ENCODE data around the gene CPTP. TPM values are rescaled to one million over a fixed set of nuclear protein-coding genes. Genes with fewer than 3 reads are reported as not detected.

CPTP gene
- total RNA-seq, 2 donors from 2014 or later: 14.3 to 15.7 TPM

GRCh38 chr1:1296070-1297061 is 28.2 kb upstream of the CPTP start:
- ATAC-seq (no peak), DNase-seq (no peak)
- no peaks in the 10 kb centered on the region for H3K27me3 Mint-ChIP-seq
- no peaks in the 10 kb centered on the region for H3K36me3 Mint-ChIP-seq (ENCODE audit: low read depth)
- no peaks in the 10 kb centered on the region for H3K9me3 ChIP-seq (ENCODE audit: control insufficient read depth, low read length, poor library complexity, severe bottlenecking)
- H3K4me3 Mint-ChIP-seq: no peak overlapping the region
- no peaks in the 10 kb centered on the region for H3K4me1 Mint-ChIP-seq
- H3K27ac Mint-ChIP-seq: no peak overlapping the region

GRCh38 chr1:1297802-1298424 is 26.7 kb upstream of the CPTP start:
- Mint-ChIP-seq H3K4me3 (no peak overlapping the region), H3K27me3 (no peaks in the 10 kb centered on the region), H3K27ac (no peak overlapping the region), H3K4me1 (no peaks in the 10 kb centered on the region), H3K36me3 (ENCODE audit: low read depth) (no peaks in the 10 kb centered on the region)
- no peaks in the 10 kb centered on the region for H3K9me3 ChIP-seq (ENCODE audit: control insufficient read depth, low read length, poor library complexity, severe bottlenecking)
- DNase-seq (no peak), ATAC-seq (no peak)

GRCh38 chr1:1298861-1299685 is 25.5 kb upstream of the CPTP start:
- H3K4me3 Mint-ChIP-seq: no peak overlapping the region
- DNase-seq (no peak), ATAC-seq (no peak)
- no peaks in the 10 kb centered on the region for H3K27me3 Mint-ChIP-seq
- no peaks in the 10 kb centered on the region for H3K36me3 Mint-ChIP-seq (ENCODE audit: low read depth)
- H3K9me3 ChIP-seq (ENCODE audit: control insufficient read depth, low read length, poor library complexity, severe bottlenecking): no peaks in the 10 kb centered on the region
- no peaks in the 10 kb centered on the region for H3K4me1 Mint-ChIP-seq
- no peak overlapping the region for H3K27ac Mint-ChIP-seq

GRCh38 chr1:1299686-1300351 is 24.8 kb upstream of the CPTP start:
- Mint-ChIP-seq H3K36me3 (ENCODE audit: low read depth) (no peaks in the 10 kb centered on the region), H3K27me3 (no peaks in the 10 kb centered on the region), H3K4me3 (no peak overlapping the region), H3K4me1 (no peaks in the 10 kb centered on the region), H3K27ac (no peak overlapping the region)
- H3K9me3 ChIP-seq (ENCODE audit: control insufficient read depth, low read length, poor library complexity, severe bottlenecking): no peaks in the 10 kb centered on the region
- DNase-seq (no peak), ATAC-seq (peak; percentile 76)

- Mint-ChIP-seq H3K27me3 (no peaks in the 10 kb centered on the region), H3K27ac (no peak overlapping the region), H3K36me3 (ENCODE audit: low read depth) (no peaks in the 10 kb centered on the region), H3K4me3 (no peak overlapping the region), H3K4me1 (no peaks in the 10 kb centered on the region)
- no peaks in the 10 kb centered on the region for H3K9me3 ChIP-seq (ENCODE audit: control insufficient read depth, low read length, poor library complexity, severe bottlenecking)
- ATAC-seq (no peak), DNase-seq (no peak)
Measured at GRCh38 chr1:1300352-1300739, 24.3 kb upstream of the CPTP start.

- no peak overlapping the region for H3K27ac Mint-ChIP-seq
- no peak for DNase-seq
Measured at GRCh38 chr1:1302006-1302430, 22.6 kb upstream of the CPTP start.

GRCh38 chr1:1302951-1303509 is 21.6 kb upstream of the CPTP start:
- no peaks in the 10 kb centered on the region for H3K27me3 Mint-ChIP-seq
- H3K4me3 Mint-ChIP-seq: no peak overlapping the region
- ATAC-seq (no peak), DNase-seq (no peak)
- no peaks in the 10 kb centered on the region for H3K9me3 ChIP-seq (ENCODE audit: control insufficient read depth, low read length, poor library complexity, severe bottlenecking)
- no peak overlapping the region for H3K27ac Mint-ChIP-seq
- peaks cover 13% of the 10 kb centered on the region for H3K4me1 Mint-ChIP-seq
- H3K36me3 Mint-ChIP-seq (ENCODE audit: low read depth): no peaks in the 10 kb centered on the region

More at GRCh38 chr1:1302006-1302430, 22.6 kb upstream of the CPTP start:
- no peaks in the 10 kb centered on the region for H3K36me3 Mint-ChIP-seq (ENCODE audit: low read depth)
- no peaks in the 10 kb centered on the region for H3K27me3 Mint-ChIP-seq
- no peak overlapping the region for H3K4me3 Mint-ChIP-seq
- no peaks in the 10 kb centered on the region for H3K9me3 ChIP-seq (ENCODE audit: control insufficient read depth, low read length, poor library complexity, severe bottlenecking)
- H3K4me1 Mint-ChIP-seq: peaks cover 11% of the 10 kb centered on the region
- no peak for ATAC-seq

- Mint-ChIP-seq H3K4me3 (no peak overlapping the region), H3K27ac (no peak overlapping the region), H3K27me3 (no peaks in the 10 kb centered on the region), H3K4me1 (peaks cover 13% of the 10 kb centered on the region), H3K36me3 (ENCODE audit: low read depth) (no peaks in the 10 kb centered on the region)
- H3K9me3 ChIP-seq (ENCODE audit: control insufficient read depth, low read length, poor library complexity, severe bottlenecking): no peaks in the 10 kb centered on the region
- DNase-seq (no peak), ATAC-seq (no peak)
Measured at GRCh38 chr1:1303736-1304135, 20.9 kb upstream of the CPTP start.

GRCh38 chr1:1304331-1305299 is 20.0 kb upstream of the CPTP start:
- no peaks in the 10 kb centered on the region for H3K9me3 ChIP-seq (ENCODE audit: control insufficient read depth, low read length, poor library complexity, severe bottlenecking)
- Mint-ChIP-seq H3K4me1 (peaks cover 17% of the 10 kb centered on the region), H3K27ac (no peak overlapping the region), H3K36me3 (ENCODE audit: low read depth) (no peaks in the 10 kb centered on the region), H3K4me3 (peak overlapping the region; percentile 90), H3K27me3 (no peaks in the 10 kb centered on the region)
- ATAC-seq: no peak
- DNase-seq: no peak

- peak overlapping the region; percentile 90 for H3K4me3 Mint-ChIP-seq
- ATAC-seq (peak; percentile 25), DNase-seq (peak; percentile 38 to 58 (median 48))
- no peaks in the 10 kb centered on the region for H3K9me3 ChIP-seq (ENCODE audit: control insufficient read depth, low read length, poor library complexity, severe bottlenecking)
- H3K36me3 Mint-ChIP-seq (ENCODE audit: low read depth): no peaks in the 10 kb centered on the region
- H3K4me1 Mint-ChIP-seq: peaks cover 17% of the 10 kb centered on the region
- no peaks in the 10 kb centered on the region for H3K27me3 Mint-ChIP-seq
- no peak overlapping the region for H3K27ac Mint-ChIP-seq
Measured at GRCh38 chr1:1305300-1306069, 19.1 kb upstream of the CPTP start.

- no peaks in the 10 kb centered on the region for H3K27me3 Mint-ChIP-seq
- H3K4me1 Mint-ChIP-seq: peaks cover 17% of the 10 kb centered on the region
- H3K36me3 Mint-ChIP-seq (ENCODE audit: low read depth): no peaks in the 10 kb centered on the region
- no peak for DNase-seq
- peak overlapping the region; percentile 90 for H3K4me3 Mint-ChIP-seq
- peak overlapping the region; percentile 16 for H3K27ac Mint-ChIP-seq
- no peaks in the 10 kb centered on the region for H3K9me3 ChIP-seq (ENCODE audit: control insufficient read depth, low read length, poor library complexity, severe bottlenecking)
- no peak for ATAC-seq
Measured at GRCh38 chr1:1306070-1306660, 18.4 kb upstream of the CPTP start.

Data from T-helper 17 cell (primary cell).